ENCODE data around the gene PANX2. TPM values are rescaled to one million over a fixed set of nuclear protein-coding genes. Genes with fewer than 3 reads are reported as not detected.

The PANX2 gene
- total RNA-seq, 1 experiment from 2014 or later, result 2.6 TPM

DNA sequence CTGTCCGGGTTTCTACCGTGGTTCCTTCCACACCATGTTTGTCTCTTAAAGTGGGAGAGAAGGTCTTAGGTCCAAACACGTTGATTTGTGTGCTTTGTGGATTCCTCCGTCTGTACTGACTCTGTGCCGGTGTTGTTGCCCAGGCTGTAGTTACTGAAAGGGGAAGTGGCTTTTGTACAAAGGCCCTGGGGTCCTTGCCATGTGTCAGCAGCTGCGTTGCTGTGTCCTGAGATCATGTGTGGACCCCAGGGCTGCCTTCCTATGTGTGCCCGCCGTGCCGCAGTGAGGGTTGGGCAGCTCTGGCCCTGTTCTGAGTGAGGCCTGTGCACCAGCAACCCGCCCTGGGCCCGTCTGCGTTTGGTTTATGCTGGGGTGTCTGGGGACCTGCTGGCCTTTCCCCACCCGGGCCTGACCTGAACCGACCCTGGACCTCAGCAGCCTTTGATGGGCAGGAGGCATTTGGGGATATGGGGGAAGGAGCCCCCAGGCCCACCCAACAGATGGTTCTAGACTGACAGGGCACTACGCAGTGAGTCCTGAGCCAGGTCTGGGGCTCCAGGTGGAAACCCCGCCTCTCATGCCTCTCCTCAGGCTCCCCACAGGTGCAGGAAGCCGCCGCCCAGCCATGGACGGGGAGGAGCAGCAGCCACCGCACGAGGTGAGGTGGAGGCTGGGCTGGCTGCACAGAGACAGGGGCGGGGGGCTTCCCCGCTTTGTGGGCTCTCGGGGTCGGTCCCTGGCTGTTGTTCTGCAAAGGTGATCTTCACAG lies 22.1 kb downstream of the PANX2 start:
- Histone ChIP-seq H3K27me3 (ENCODE audit: control insufficient read depth, insufficient read depth, low read length) (no peaks in the 10 kb centered on the region), H3K4me3 (ENCODE audit: insufficient read depth, low read depth, low read length) (no peak overlapping the region), H3K36me3 (replicated peaks; ENCODE audit: control insufficient read depth, insufficient read depth, low read length) (peaks cover 8% of the 10 kb centered on the region)
- no peak for DNase-seq

DNA sequence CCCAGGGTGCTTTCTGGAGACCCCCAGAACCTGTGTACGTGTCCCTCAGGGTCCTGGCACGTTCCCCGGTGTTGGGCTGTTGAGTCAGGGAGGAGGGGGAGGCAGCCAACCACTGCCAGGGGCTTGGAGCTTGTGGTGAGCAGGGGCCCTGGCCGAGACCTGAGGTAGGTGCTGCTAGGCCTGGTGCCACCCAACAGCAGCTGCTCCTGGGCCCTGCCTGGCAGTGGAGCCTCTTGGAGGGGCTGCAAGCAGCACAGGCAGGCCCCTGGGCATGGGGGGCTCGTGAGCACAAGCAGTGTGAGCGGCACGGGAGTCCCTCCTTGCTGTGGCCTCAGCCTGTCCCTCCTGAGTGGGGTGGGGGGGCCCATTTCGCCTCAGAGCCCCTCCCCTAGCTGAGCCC lies 23.1 kb downstream of the PANX2 start:
- peaks cover 6% of the 10 kb centered on the region for H3K36me3 ChIP-seq (replicated peaks; ENCODE audit: control insufficient read depth, insufficient read depth, low read length)
- no peaks in the 10 kb centered on the region for H3K27me3 ChIP-seq (ENCODE audit: control insufficient read depth, insufficient read depth, low read length)
- DNase-seq, result no peak
- H3K4me3 ChIP-seq (ENCODE audit: insufficient read depth, low read depth, low read length), result no peak overlapping the region

DNA sequence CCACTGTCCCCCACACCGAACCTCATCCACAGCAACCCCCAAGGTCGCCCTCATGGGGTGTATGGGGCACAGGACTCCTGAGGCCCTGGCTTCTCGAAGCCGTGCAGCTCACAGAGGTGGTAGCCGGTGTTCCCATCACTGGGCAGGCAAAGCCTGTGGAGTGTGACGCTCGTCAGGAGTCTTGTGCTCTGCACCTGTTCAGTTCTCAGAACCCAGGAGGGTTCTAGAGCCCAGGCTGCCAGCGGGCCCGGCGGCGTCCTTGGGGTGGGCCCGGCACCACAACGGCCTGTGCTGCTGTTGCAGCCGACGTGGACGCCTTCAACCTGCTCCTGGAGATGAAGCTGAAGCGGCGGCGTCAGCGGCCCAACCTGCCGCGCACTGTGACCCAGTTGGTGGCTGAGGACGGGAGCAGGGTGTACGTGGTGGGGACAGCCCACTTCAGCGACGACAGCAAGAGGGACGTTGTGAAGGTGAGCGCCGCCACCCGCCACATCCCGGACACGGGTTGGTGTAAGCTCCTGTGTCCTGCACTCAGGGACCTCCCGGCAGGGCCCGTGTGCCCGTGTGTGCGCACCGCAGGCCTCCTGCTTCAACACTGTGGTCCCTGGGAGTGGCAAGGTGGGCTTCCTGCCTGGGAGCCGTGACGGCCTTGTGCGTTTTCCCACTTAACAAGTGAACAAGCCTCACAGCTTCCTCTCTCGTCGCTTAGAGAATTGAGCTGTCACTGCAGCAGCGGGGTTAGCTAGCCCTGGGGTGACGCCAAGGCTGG lies 23.7 kb downstream of the PANX2 start:
- Histone ChIP-seq H3K36me3 (replicated peaks; ENCODE audit: control insufficient read depth, insufficient read depth, low read length) (peaks cover 6% of the 10 kb centered on the region), H3K4me3 (ENCODE audit: insufficient read depth, low read depth, low read length) (no peak overlapping the region), H3K27me3 (ENCODE audit: control insufficient read depth, insufficient read depth, low read length) (no peaks in the 10 kb centered on the region)
- no peak for DNase-seq

DNA sequence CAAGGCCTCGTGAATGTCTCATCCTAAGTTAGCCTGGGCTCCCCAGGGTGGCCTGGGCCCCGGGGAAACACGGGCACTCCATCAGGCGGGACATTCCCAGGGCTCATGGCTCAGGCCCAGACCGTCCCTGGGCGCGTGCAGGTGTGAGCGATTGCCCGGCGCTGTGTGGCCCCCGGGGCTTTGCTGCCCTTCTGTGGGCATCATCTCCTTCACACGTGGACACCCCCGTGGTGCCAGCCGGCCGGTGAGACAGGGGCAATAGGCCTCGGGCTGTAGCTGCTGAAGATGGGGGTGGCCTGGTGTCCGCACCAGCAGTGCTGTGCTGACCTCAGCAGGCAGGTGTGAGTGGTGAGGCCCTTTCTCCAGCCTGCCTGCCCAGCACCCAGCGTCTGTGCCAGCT lies 25.7 kb downstream of the PANX2 start:
- no peaks in the 10 kb centered on the region for H3K27me3 ChIP-seq (ENCODE audit: control insufficient read depth, insufficient read depth, low read length)
- DNase-seq, result no peak
- peaks cover 6% of the 10 kb centered on the region for H3K36me3 ChIP-seq (replicated peaks; ENCODE audit: control insufficient read depth, insufficient read depth, low read length)
- no peak overlapping the region for H3K4me3 ChIP-seq (ENCODE audit: insufficient read depth, low read depth, low read length)

DNA sequence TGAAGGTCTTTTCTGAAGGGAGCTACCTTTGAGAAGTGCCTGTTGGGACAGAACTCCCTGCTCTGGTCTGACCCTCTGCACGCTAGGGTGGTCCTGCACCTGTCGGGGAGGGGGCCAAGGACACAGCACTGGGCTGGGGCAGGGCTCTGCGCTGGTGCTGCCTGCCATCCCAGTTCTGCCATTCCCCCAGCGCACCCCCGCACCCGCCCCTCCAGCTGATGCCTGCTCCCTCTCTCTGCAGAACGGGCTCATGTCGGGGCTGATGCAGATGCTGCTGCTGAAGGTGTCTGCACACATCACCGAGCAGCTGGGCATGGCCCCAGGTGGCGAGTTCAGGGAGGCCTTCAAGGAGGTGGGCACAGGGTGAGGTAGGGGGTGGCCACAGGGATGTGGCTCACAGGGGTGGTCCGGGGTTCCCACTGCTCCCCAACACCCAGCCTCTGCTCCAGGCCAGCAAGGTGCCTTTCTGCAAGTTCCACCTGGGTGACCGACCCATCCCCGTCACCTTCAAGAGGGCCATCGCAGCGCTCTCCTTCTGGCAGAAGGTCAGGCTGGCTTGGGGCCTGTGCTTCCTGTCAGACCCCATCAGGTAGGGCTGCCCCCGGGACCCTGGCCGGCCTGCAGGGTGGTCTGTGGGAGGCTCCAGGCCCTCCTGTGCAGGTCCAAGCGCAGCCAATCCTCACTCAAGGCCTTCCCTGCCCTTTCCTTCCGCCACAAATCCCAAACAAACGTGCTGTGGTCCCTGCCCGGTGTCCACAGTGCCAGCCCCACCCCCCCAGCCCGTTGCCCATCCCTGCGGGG lies 26.7 kb downstream of the PANX2 start:
- H3K4me3 ChIP-seq (ENCODE audit: insufficient read depth, low read depth, low read length), result no peak overlapping the region
- H3K27me3 ChIP-seq (ENCODE audit: control insufficient read depth, insufficient read depth, low read length), result 0 out of 2 replicates have a peak, but pooled peaks cover 2% of the 10 kb centered on the region
- DNase-seq, result no peak
- peaks cover 6% of the 10 kb centered on the region for H3K36me3 ChIP-seq (replicated peaks; ENCODE audit: control insufficient read depth, insufficient read depth, low read length)

DNA sequence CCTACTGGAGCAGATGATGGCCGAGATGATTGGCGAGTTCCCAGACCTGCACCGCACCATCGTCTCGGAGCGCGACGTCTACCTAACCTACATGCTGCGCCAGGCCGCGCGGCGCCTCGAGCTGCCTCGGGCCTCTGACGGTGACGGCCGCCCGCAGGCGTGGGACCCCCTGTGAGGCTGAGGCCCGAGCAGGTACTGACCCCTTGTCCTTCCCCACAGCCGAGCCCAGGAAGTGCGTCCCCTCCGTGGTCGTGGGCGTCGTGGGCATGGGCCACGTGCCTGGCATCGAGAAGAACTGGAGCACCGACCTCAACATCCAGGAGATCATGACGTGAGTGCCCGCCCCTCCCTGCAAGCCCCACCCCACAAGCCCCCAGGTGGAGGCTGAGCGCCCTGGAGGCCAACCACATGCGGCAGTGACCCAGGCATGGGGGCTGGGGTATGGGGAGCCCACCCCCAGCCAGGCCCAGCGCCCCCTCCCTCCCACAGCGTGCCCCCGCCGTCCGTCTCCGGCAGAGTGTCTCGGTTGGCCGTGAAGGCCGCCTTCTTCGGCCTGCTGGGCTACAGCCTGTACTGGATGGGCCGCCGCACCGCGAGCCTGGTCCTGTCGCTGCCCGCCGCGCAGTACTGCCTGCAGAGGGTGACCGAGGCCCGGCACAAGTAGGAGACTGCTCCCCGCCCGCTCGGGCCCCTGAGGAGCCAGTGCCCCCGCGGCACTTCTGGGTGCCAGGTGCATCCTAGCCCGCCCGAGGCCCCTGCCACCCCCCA lies 27.5 kb downstream of the PANX2 start:
- Histone ChIP-seq H3K36me3 (replicated peaks; ENCODE audit: control insufficient read depth, insufficient read depth, low read length) (peaks cover 6% of the 10 kb centered on the region), H3K4me3 (ENCODE audit: insufficient read depth, low read depth, low read length) (no peak overlapping the region), H3K27me3 (ENCODE audit: control insufficient read depth, insufficient read depth, low read length) (0 out of 2 replicates have a peak, but pooled peaks cover 2% of the 10 kb centered on the region)
- DNase-seq, result no peak

DNA sequence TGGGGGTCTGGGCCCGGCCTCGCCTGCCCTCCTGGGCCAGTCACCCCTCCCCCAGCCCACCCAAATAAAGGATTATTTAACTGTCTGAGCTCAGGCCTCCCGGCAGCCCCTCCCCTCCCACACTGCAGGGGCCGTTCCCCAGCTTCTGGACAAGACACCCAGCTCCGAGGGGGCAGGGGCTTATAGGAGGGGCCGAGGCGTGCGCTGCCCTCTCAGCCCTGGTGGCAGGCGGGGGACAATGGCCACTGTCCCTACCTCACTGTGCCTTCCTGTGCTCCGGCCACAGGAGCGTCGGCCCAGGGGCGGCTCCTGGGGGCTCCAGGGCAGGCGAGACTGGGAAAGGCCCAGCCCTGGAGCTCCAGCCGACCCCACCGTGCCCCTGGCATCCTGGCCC lies 28.1 kb downstream of the PANX2 start:
- H3K27me3 ChIP-seq (ENCODE audit: control insufficient read depth, insufficient read depth, low read length), result 0 out of 2 replicates have a peak, but pooled peaks cover 2% of the 10 kb centered on the region
- peaks cover 6% of the 10 kb centered on the region for H3K36me3 ChIP-seq (replicated peaks; ENCODE audit: control insufficient read depth, insufficient read depth, low read length)
- no peak for DNase-seq
- H3K4me3 ChIP-seq (ENCODE audit: insufficient read depth, low read depth, low read length), result no peak overlapping the region

DNA sequence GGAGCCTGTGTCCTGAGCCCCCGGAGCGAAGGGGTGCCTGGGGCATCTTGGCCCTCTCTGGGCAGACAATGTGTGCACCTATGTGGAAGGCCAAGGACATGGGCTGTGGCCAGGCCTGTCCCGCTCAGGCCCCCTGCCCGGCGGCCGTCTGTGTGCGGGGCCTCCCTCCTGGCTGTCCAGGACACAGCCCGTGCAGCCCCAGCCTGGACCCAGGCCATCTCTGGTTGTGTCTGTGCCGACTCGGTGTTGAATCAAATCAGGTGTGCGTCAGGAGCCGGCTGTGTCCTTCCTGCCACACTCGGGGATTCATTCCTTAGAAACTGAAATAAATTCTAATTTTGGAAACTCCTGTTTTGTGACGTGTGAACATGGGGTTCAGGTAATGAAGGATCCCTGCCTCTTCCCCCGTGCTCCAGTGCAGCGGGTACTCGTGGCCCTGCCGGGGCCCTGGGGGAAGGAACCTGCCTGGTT lies 28.8 kb downstream of the PANX2 start:
- no peak for DNase-seq
- H3K27me3 ChIP-seq (ENCODE audit: control insufficient read depth, insufficient read depth, low read length), result 0 out of 2 replicates have a peak, but pooled peaks cover 2% of the 10 kb centered on the region
- peaks cover 6% of the 10 kb centered on the region for H3K36me3 ChIP-seq (replicated peaks; ENCODE audit: control insufficient read depth, insufficient read depth, low read length)
- H3K4me3 ChIP-seq (ENCODE audit: insufficient read depth, low read depth, low read length), result no peak overlapping the region

DNA sequence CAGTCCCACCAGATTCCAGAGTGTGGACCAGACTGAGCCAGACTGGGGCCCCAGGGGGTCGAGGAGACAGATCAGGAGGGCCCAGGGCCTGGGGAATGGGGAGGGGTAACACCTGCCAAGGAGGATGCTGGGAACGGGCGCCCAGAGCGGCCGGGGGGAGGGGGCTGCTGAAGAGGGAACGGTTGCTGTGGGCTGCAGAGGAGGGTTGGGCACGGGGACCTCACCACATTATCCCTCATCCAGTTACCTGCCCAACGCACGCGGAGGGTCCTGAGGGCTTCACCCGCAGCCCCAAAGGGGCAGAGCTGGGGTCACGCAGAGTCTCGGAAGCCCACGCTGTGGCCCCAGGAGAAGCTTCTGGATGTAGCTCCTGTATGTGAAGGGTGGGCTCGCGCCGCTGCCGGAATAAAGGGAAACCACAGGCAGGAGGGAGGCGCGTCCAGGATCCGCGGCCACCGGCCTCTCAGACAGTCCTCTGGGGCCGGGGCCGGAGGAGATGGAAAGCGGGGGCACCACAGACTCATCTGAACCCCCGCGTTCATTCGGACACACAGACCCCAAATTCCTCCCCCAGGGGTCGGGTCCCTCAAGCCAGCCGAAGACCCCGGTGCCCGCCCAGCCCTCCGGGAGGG lies 29.4 kb downstream of the PANX2 start:
- H3K27me3 ChIP-seq (ENCODE audit: control insufficient read depth, insufficient read depth, low read length), result 0 out of 2 replicates have a peak, but pooled peaks cover 2% of the 10 kb centered on the region
- H3K36me3 ChIP-seq (replicated peaks; ENCODE audit: control insufficient read depth, insufficient read depth, low read length), result peaks cover 4% of the 10 kb centered on the region
- DNase-seq, result peak; percentile 94
- H3K4me3 ChIP-seq (ENCODE audit: insufficient read depth, low read depth, low read length), result peak overlapping the region; percentile 63

DNA sequence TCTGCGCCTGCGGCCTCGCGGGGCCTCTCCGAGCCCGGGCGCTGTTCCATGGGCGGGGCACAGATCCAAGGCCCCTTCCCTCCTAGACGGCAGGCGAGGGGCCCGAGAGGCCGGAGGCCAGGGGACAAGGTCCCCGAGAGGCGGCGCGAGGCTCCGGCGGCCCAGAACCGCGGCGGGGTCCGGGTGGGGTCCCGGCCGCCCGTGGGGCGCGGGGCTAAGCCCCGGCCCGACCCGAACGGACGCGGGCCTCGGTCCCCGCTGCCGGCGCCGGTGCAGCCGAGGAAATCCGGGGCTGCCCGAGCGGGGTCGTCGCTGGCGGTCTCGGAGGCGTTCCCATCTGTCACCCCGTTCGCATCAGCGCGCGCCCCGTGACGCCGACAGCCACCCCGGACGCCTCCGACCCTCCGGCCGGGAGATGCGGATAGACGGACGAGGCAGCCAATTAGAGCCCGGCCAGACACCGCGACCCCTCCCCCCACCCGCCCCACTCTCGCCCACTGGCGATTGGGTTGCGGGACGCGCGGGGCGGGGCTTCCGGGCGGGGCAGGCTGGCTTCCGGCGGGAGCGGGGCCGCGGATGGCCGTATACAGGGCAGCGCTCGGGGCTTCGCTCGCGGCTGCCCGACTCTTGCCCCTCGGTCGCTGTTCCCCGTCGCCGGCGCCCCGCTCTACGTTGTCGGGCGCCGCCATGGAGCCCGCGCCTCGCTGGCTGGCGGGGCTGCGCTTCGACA lies 30.1 kb downstream of the PANX2 start, which contains the start of gene SELENOO:
Gene SELENOO, plus strand, starts transcription at position 551 of the 730 bp plus-strand sequence. Its CDS starts 26 bp downstream, at position 577.
- Histone ChIP-seq H3K36me3 (replicated peaks; ENCODE audit: control insufficient read depth, insufficient read depth, low read length) (peaks cover 2% of the 10 kb centered on the region), H3K4me3 (ENCODE audit: insufficient read depth, low read depth, low read length) (peak within 1 kb of the TSS; percentile 63), H3K27me3 (ENCODE audit: control insufficient read depth, insufficient read depth, low read length) (0 out of 2 replicates have a peak, but pooled peaks cover 2% of the 10 kb centered on the region)
- DNase-seq, result peak; percentile 100

DNA sequence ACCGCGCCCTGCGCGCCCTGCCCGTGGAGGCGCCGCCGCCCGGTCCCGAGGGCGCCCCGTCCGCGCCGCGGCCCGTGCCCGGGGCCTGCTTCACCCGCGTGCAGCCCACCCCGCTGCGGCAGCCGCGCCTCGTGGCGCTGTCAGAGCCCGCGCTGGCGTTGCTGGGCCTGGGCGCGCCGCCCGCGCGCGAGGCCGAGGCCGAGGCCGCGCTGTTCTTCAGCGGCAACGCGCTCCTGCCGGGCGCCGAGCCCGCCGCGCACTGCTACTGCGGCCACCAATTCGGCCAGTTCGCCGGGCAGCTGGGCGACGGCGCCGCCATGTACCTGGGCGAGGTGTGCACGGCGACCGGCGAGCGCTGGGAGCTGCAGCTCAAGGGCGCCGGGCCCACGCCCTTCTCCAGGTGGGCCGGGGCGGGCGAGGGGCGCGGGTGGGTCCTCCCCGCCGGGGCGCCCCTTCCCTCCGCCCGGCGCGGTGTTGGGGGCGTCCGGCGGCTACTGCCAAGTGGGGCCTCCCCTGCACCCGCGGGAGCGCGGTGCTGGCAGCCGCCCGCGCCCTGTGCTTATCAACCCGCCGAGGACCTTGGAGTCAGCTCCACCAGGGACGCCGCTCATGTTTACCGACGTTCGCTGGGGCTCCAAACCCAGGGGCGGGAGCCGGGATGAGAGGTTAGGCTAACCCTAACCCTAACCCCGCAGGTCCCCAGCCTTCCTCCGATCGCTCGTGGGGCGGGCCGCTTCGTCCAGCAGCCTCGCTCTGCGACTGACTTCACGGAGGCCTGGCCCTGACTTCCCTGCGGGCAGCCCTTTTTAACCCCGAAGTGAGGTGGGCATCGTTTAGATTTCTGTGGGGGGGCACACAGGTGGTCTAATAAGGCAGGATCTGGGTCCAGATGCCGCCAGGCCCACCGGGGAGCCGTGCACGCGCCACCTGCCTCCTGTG lies 30.9 kb downstream of the PANX2 start:
- peaks cover 2% of the 10 kb centered on the region for H3K36me3 ChIP-seq (replicated peaks; ENCODE audit: control insufficient read depth, insufficient read depth, low read length)
- peak; percentile 87 for DNase-seq
- H3K27me3 ChIP-seq (ENCODE audit: control insufficient read depth, insufficient read depth, low read length), result 0 out of 2 replicates have a peak, but pooled peaks cover 2% of the 10 kb centered on the region
- peak overlapping the region; percentile 63 for H3K4me3 ChIP-seq (ENCODE audit: insufficient read depth, low read depth, low read length)

DNA sequence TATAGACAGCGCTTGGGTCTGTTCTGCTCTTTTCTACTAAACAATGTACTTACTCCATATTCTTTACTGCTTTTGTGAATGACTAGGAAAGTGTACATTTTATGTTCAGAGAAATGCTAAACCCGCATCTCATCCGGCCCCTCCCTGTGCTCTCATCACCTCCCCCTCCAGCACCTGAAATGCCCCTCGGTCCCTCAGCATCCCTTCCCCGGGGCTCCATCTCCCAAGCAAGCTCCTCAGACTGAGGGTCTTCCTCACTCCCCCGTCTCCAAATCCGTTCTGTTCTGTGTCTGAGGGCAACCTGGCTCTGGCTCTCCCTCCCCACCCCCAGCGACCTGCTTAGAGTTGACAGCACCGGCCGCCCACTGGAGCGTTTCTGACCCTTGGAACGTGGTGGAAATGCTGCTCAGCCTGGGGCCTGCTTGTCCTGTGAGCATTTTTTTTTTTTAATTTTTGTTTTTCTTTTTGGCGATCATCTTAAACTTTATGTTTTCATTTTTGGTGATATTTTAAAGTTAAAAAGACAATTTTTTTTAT lies 31.7 kb downstream of the PANX2 start:
- 0 out of 2 replicates have a peak, but pooled peaks cover 2% of the 10 kb centered on the region for H3K27me3 ChIP-seq (ENCODE audit: control insufficient read depth, insufficient read depth, low read length)
- peaks cover under 1% of the 10 kb centered on the region for H3K36me3 ChIP-seq (replicated peaks; ENCODE audit: control insufficient read depth, insufficient read depth, low read length)
- no peak for DNase-seq
- H3K4me3 ChIP-seq (ENCODE audit: insufficient read depth, low read depth, low read length), result peak overlapping the region; percentile 63

Measured in H7 (cell line).